Measurements from ENCODE around the gene TFR2.

DNA sequence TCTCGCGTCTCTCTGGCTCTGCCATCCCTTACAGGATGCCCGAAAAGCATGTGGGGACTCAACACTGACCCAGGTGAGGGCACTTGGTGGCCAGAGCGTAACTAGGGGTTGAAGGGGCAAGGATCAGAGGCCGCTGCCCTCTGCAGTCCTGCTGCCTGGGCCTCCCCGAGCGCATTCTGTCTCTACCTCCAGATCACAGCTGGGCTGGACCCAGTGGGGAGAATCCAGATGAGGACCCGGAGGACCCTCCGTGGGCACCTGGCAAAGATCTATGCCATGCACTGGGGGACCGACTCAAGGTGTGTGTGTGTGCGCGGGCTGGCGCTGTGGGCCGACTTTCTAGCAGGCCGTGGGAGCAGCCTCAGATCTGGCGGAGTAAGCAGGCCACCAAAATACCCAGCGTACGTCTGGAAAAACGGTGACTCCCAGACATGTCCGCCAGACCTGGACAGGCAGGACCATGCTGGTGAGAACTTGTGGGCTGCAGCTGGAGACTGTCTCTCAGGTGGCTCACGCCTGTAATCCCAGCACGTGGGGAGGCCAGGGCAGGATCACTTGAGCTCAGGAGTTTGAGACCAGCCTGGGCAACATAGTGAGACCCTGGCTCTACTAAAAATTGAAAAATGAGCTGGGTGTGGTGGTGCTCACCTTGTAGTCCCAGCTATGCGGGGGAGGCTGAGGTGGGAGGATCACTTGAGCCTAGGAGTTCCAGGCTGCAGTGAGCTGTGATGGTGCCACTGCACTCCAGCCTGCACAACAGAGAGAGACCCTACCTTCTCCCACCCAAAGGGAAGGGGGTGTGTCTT is 35.4 kb upstream of the TFR2 start:
- TF ChIP-seq, protein P1, sequence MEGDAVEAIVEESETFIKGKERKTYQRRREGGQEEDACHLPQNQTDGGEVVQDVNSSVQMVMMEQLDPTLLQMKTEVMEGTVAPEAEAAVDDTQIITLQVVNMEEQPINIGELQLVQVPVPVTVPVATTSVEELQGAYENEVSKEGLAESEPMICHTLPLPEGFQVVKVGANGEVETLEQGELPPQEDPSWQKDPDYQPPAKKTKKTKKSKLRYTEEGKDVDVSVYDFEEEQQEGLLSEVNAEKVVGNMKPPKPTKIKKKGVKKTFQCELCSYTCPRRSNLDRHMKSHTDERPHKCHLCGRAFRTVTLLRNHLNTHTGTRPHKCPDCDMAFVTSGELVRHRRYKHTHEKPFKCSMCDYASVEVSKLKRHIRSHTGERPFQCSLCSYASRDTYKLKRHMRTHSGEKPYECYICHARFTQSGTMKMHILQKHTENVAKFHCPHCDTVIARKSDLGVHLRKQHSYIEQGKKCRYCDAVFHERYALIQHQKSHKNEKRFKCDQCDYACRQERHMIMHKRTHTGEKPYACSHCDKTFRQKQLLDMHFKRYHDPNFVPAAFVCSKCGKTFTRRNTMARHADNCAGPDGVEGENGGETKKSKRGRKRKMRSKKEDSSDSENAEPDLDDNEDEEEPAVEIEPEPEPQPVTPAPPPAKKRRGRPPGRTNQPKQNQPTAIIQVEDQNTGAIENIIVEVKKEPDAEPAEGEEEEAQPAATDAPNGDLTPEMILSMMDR (conservative IDR thresholded peaks at IDR 0.05; ENCODE audit: low read depth in 2 of 2): no peak
- TF ChIP-seq EZH2 (IDR thresholded peaks at IDR 0.05; ENCODE audit: low read depth, unreplicated experiment) (no peak), POLR2AphosphoS5 (IDR thresholded peaks at IDR 0.05; ENCODE audit: low read depth) (no peak), NANOG (IDR thresholded peaks at IDR 0.05; ENCODE audit: borderline replicate concordance) (no peak), EZH2phosphoT487 (IDR thresholded peaks at IDR 0.05; ENCODE audit: unreplicated experiment) (no peak), STAT1 (IDR thresholded peaks at IDR 0.05; ENCODE audit: unreplicated experiment) (no peak), CREB1 (CRISPR knock-in tag; IDR thresholded peaks at IDR 0.05; ENCODE audit: low read depth) (no peak), ZNF114 (CRISPR knock-in tag; IDR thresholded peaks at IDR 0.05) (no peak), JUNB (IDR thresholded peaks at IDR 0.05; ENCODE audit: unreplicated experiment) (no peak), ZNF462 (CRISPR knock-in tag; IDR thresholded peaks at IDR 0.05) (no peak)
- TF ChIP-seq, protein P2, sequence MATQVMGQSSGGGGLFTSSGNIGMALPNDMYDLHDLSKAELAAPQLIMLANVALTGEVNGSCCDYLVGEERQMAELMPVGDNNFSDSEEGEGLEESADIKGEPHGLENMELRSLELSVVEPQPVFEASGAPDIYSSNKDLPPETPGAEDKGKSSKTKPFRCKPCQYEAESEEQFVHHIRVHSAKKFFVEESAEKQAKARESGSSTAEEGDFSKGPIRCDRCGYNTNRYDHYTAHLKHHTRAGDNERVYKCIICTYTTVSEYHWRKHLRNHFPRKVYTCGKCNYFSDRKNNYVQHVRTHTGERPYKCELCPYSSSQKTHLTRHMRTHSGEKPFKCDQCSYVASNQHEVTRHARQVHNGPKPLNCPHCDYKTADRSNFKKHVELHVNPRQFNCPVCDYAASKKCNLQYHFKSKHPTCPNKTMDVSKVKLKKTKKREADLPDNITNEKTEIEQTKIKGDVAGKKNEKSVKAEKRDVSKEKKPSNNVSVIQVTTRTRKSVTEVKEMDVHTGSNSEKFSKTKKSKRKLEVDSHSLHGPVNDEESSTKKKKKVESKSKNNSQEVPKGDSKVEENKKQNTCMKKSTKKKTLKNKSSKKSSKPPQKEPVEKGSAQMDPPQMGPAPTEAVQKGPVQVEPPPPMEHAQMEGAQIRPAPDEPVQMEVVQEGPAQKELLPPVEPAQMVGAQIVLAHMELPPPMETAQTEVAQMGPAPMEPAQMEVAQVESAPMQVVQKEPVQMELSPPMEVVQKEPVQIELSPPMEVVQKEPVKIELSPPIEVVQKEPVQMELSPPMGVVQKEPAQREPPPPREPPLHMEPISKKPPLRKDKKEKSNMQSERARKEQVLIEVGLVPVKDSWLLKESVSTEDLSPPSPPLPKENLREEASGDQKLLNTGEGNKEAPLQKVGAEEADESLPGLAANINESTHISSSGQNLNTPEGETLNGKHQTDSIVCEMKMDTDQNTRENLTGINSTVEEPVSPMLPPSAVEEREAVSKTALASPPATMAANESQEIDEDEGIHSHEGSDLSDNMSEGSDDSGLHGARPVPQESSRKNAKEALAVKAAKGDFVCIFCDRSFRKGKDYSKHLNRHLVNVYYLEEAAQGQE (IDR thresholded peaks at IDR 0.05; ENCODE audit: unreplicated experiment): no peak
- TF ChIP-seq, protein P3, sequence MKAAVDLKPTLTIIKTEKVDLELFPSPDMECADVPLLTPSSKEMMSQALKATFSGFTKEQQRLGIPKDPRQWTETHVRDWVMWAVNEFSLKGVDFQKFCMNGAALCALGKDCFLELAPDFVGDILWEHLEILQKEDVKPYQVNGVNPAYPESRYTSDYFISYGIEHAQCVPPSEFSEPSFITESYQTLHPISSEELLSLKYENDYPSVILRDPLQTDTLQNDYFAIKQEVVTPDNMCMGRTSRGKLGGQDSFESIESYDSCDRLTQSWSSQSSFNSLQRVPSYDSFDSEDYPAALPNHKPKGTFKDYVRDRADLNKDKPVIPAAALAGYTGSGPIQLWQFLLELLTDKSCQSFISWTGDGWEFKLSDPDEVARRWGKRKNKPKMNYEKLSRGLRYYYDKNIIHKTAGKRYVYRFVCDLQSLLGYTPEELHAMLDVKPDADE (IDR thresholded peaks at IDR 0.05): no peak

Measured in GM23338 (cell line).